ENCODE data around the gene ANKRD17. TPM values are rescaled to one million over a fixed set of nuclear protein-coding genes. Genes with fewer than 3 reads are reported as not detected.

ANKRD17 gene
- total and polyA plus RNA-seq, 9 of the 15 experiments (the other 6 are each of a cell fraction or from before 2014, with no cell fraction given): 25.5 to 86.9 (median 52.2) TPM

- ATAC-seq: no peak
- peaks cover 96% of the 10 kb centered on the region for H3K79me2 ChIP-seq (ENCODE audit: control insufficient read depth, insufficient read depth, low read length)
- POLR2A ChIA-PET: no interaction called here
- BruUV-seq (replicated peaks): no TSS peak
- H3K4me1 ChIP-seq (replicated peaks in 1 of 2; ENCODE audit: control insufficient read depth in 2 of 2, insufficient read depth in 2 of 2, low read length in 2 of 2): no peaks in the 10 kb centered on the region; a peak in 1 of 5 replicates
- no peak for FAIRE-seq
- no peak for TF ChIP-seq MXI1 (IDR thresholded peaks at IDR 0.05; ENCODE audit: low read depth, low read length)
- no peak for TF ChIP-seq CEBPG (CRISPR knock-in tag; IDR thresholded peaks at IDR 0.05)
- TF ChIP-seq CEBPG (tag; conservative IDR thresholded peaks at IDR 0.05 in 1 of 2, IDR thresholded peaks at IDR 0.05 in 1 of 2): 0 out of 4 replicates have a peak, but pooled peaks of 1 of the 2 experiments have one; percentile 0
- H3K4me2 ChIP-seq (ENCODE audit: insufficient read depth, low read length): no peak overlapping the region
- CTCF ChIA-PET (ENCODE audit: low intra/inter-chr PET ratio): no interaction called here
- in situ Hi-C loops (cut with MboI): no loop called here
- H3K9me1 ChIP-seq (ENCODE audit: control insufficient read depth, insufficient read depth, low read length): no peaks in the 10 kb centered on the region
- no peak overlapping the region for H2AFZ ChIP-seq (ENCODE audit: low read depth, low read length)
- 70% methylated on average over 2 of the region's 2 CpGs for WGBS (ENCODE audit: insufficient coverage, low coverage, missing lambda C conversion rate)
- H3K9ac ChIP-seq (ENCODE audit: insufficient read depth in 1 of 2, low read depth in 2 of 2, low read length in 2 of 2): no peak overlapping the region
- intact Hi-C loops (cut with micrococcal nuclease): no loop called here
- no peaks in the 10 kb centered on the region for H3K27me3 ChIP-seq (ENCODE audit: control insufficient read depth in 2 of 2, insufficient read depth in 2 of 2, low read length in 2 of 2)
- peaks cover 35% of the 10 kb centered on the region; the same call in 1 of the 3 replicates for H3K36me3 ChIP-seq (ENCODE audit: control insufficient read depth, insufficient read depth, low read length)
- DNase-seq (ENCODE audit: extremely low read depth in 1 of 4, low spot score in 3 of 4): no peak
- H3K9me3 ChIP-seq (replicated peaks; ENCODE audit: control insufficient read depth, insufficient read depth, low read depth, low read length): no peaks in the 10 kb centered on the region
- H3K27ac ChIP-seq (ENCODE audit: extremely low read depth, low read depth, low read length): no peak overlapping the region
- no peaks in the 10 kb centered on the region for H4K20me1 ChIP-seq (replicated peaks; ENCODE audit: control insufficient read depth, insufficient read depth, low read length)
- no peak overlapping the region for H3K4me3 ChIP-seq
Measured at GRCh38 chr4:73194064-73194463, 64.5 kb downstream of the ANKRD17 start.

- DNase-seq (ENCODE audit: extremely low read depth in 1 of 4, low spot score in 3 of 4) (no peak), ATAC-seq (peak; percentile 60), FAIRE-seq (no peak)
- Histone ChIP-seq H3K9me3 (replicated peaks; ENCODE audit: control insufficient read depth, insufficient read depth, low read depth, low read length) (no peaks in the 10 kb centered on the region), H4K20me1 (replicated peaks; ENCODE audit: control insufficient read depth, insufficient read depth, low read length) (no peaks in the 10 kb centered on the region), H3K4me2 (ENCODE audit: insufficient read depth, low read length) (no peak overlapping the region), H2AFZ (ENCODE audit: low read depth, low read length) (no peak overlapping the region), H3K9ac (ENCODE audit: insufficient read depth in 1 of 2, low read depth in 2 of 2, low read length in 2 of 2) (no peak overlapping the region), H3K4me3 (no peak overlapping the region), H3K27me3 (ENCODE audit: control insufficient read depth in 2 of 2, insufficient read depth in 2 of 2, low read length in 2 of 2) (no peaks in the 10 kb centered on the region), H3K36me3 (ENCODE audit: control insufficient read depth, insufficient read depth, low read length) (peaks cover 31% of the 10 kb centered on the region; the same call in 1 of the 3 replicates), H3K9me1 (ENCODE audit: control insufficient read depth, insufficient read depth, low read length) (no peaks in the 10 kb centered on the region), H3K79me2 (ENCODE audit: control insufficient read depth, insufficient read depth, low read length) (peaks cover 96% of the 10 kb centered on the region), H3K4me1 (replicated peaks in 1 of 2; ENCODE audit: control insufficient read depth in 2 of 2, insufficient read depth in 2 of 2, low read length in 2 of 2) (no peaks in the 10 kb centered on the region; a peak in 1 of 5 replicates), H3K27ac (ENCODE audit: extremely low read depth, low read depth, low read length) (no peak overlapping the region)
- ChIA-PET POLR2A (interaction anchor here (1.1 kb wide), 1 partner anchor 13 kb away, joined by 5 read pairs; no protein-coding TSS in a partner anchor), CTCF (ENCODE audit: low intra/inter-chr PET ratio) (no interaction called here)
- WGBS (ENCODE audit: insufficient coverage, low coverage, missing lambda C conversion rate): 94% methylated on average over 3 of the region's 4 CpGs
- in situ Hi-C loops (cut with MboI) (no loop called here), intact Hi-C loops (cut with micrococcal nuclease) (no loop called here)
- BruUV-seq (replicated peaks): no TSS peak
- TF ChIP-seq ILK (tag; IDR thresholded peaks at IDR 0.05; ENCODE audit: borderline replicate concordance, low read depth) (no peak), CEBPG (CRISPR knock-in tag; IDR thresholded peaks at IDR 0.05) (peak; percentile 47), CEBPG (tag; conservative IDR thresholded peaks at IDR 0.05 in 1 of 2, IDR thresholded peaks at IDR 0.05 in 1 of 2) (peak in 1 of 2 experiments; percentile 35; a peak in 1 of 4 replicates), DEAF1 (CRISPR knock-in tag; IDR thresholded peaks at IDR 0.05) (no peak), CEBPB (tag; IDR thresholded peaks at IDR 0.05) (peak; percentile 89), TAL1 (IDR thresholded peaks at IDR 0.05) (no peak)
Measured at GRCh38 chr4:73193659-73194058, 64.9 kb downstream of the ANKRD17 start.
